Loucy (cell line): ENCODE data around the gene VEPH1.

ENCODE experiments used
- CTCF ChIP-seq: fragments of 200-600 bp; sonication (generic); conservative IDR thresholded peaks from 2 replicates; pipeline ENCODE4 v1.5.1; 2014; ENCODE audit warnings: mild to moderate bottlenecking, antibody characterized with exemption, low read length
- EZH2phosphoT487 ChIP-seq: fragments of 200-600 bp; IDR thresholded peaks from 2 replicates; pipeline ENCODE4 v1.6.1; 2018; ENCODE audit warnings: antibody characterized with exemption, mild to moderate bottlenecking, moderate library complexity, borderline replicate concordance

DNA sequence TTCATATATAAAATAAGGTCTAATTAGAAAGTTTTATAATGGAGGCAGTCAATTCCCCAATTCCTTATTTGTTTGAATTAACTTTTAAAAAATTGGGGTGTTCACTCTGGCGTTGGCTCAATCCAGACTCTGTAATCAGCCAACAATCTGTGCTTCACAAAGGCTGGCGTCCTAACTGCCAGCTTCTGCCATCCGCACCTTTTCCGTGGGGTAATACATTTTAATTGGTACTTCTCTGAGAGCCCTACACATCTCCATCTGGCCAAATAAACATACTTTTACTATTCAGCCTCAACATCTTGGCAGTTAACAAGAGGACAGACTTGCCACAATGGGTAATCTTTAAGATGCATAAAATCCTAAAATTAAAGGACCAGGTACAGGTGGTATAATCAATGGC, 218.1 kb downstream of the VEPH1 start:
- TF ChIP-seq CTCF = no peak
- TF ChIP-seq EZH2phosphoT487 = no peak
